A673 (cell line): ENCODE measurements around the gene FNBP1.

Source experiments
- EZH2 ChIP-seq: fragments of 200-600 bp; sonication (generic); IDR thresholded peaks from 2 replicates; pipeline ENCODE4 v1.6.1; 2017; ENCODE audit warnings: borderline replicate concordance, low read depth, mild to moderate bottlenecking, mixed read lengths, antibody characterized with exemption, low read length; ENCODE audit not compliant: poor library complexity, severe bottlenecking
- TF ChIP-seq, protein P1 (sequence below): fragments of 300-800, 200-600 bp; sonication (generic); conservative IDR thresholded peaks from 2 replicates; pipeline ENCODE4 v1.5.1; 2017; ENCODE audit warnings: low read depth, mild to moderate bottlenecking, antibody characterized with exemption, low read length, moderate library complexity, mixed read lengths

DNA sequence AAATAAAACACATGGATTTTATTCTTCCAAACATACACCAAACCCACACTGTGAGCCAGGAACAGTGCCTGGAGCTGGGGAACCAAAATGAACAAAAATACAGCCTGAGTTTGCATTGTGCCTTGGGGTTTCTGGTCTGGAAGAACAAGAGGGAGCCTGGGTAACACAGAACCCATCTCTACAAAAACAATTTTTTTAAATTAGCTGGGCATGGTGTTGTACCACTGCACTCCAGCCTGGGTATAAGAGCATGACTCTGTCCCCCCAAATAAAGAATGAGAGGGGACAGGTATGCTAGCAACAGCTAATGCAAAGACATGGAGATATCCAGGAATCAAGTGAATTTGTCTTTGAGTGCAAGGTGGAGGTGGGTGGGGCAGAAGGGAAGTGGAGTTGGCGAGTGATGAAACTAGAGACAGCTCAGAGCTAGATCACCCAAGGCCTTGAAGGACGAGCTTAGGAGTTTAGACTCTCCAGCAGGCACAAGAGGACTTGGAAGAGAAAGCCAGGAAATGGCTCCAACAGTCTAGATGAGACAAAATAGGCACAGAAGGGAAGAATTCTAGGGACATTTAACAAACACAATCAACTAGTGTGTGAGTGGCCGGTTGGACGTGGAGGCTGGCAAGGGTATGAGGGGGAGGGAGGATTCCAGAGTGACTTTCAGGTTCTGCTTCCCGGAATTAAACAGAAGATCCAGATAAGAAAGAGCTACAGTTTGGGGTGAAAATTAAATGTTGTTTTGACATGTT lies 47.4 kb downstream of the FNBP1 start:
- TF ChIP-seq EZH2 = no peak
- TF ChIP-seq, protein P1, sequence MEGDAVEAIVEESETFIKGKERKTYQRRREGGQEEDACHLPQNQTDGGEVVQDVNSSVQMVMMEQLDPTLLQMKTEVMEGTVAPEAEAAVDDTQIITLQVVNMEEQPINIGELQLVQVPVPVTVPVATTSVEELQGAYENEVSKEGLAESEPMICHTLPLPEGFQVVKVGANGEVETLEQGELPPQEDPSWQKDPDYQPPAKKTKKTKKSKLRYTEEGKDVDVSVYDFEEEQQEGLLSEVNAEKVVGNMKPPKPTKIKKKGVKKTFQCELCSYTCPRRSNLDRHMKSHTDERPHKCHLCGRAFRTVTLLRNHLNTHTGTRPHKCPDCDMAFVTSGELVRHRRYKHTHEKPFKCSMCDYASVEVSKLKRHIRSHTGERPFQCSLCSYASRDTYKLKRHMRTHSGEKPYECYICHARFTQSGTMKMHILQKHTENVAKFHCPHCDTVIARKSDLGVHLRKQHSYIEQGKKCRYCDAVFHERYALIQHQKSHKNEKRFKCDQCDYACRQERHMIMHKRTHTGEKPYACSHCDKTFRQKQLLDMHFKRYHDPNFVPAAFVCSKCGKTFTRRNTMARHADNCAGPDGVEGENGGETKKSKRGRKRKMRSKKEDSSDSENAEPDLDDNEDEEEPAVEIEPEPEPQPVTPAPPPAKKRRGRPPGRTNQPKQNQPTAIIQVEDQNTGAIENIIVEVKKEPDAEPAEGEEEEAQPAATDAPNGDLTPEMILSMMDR = no peak
